Smooth muscle cell (in vitro differentiated cells): ENCODE results near the gene OR1N1. TPM values are rescaled to one million over a fixed set of nuclear protein-coding genes. Genes with fewer than 3 reads are reported as not detected.

Experiments used
- DNase-seq: peaks from one replicate; lab custom pipeline; 2025; ENCODE audit not compliant: unreplicated experiment; lab: John Stamatoyannopoulos, UW
- H2AFZ ChIP-seq: fragments of 200-600 bp; sonication (generic); 2 replicates; pipeline ENCODE4 v1.6.0; 2016; ENCODE audit warnings: antibody characterized with exemption, low read depth, mild to moderate bottlenecking
- H3F3A ChIP-seq: fragments of 200-600 bp; sonication (generic); 2 replicates; pipeline ENCODE4 v1.6.0; 2017; ENCODE audit warnings: antibody characterized with exemption, low read depth
- H3K27ac ChIP-seq: fragments of 200-600 bp; sonication (generic); 2 replicates; pipeline ENCODE4 v1.5.1; 2016; ENCODE audit warnings: low read depth, mild to moderate bottlenecking
- H3K27me3 ChIP-seq: fragments of 200-600 bp; sonication (generic); 2 replicates; pipeline ENCODE4 v1.6.1; 2016; ENCODE audit warnings: low read depth, mild to moderate bottlenecking
- H3K36me3 ChIP-seq: fragments of 200-600 bp; sonication (generic); 2 replicates; pipeline ENCODE4 v1.5.1; 2016; ENCODE audit warnings: low read depth
- H3K4me1 ChIP-seq: fragments of 200-600 bp; sonication (generic); 2 replicates; pipeline ENCODE4 v1.5.1; 2016; ENCODE audit warnings: low read depth
- H3K4me2 ChIP-seq: fragments of 200-600 bp; sonication (generic); 2 replicates; pipeline ENCODE4 v1.6.0; 2016; ENCODE audit warnings: mild to moderate bottlenecking
- H3K4me3 ChIP-seq: fragments of 200-600 bp; sonication (generic); 2 replicates; pipeline ENCODE4 v1.5.1; 2016; ENCODE audit warnings: mild to moderate bottlenecking
- H3K79me2 ChIP-seq: fragments of 200-600 bp; sonication (generic); 2 replicates; pipeline ENCODE4 v1.6.0; 2016; ENCODE audit warnings: low read depth, mild to moderate bottlenecking
- H3K9ac ChIP-seq: fragments of 200-600 bp; sonication (generic); 2 replicates; pipeline ENCODE4 v1.6.0; 2016; ENCODE audit warnings: low read depth
- H3K9me3 ChIP-seq: fragments of 200-600 bp; sonication (generic); replicated peaks from 2 replicates; pipeline ENCODE4 v1.5.1; 2016; ENCODE audit warnings: low read depth
- H4K20me1 ChIP-seq: fragments of 200-600 bp; sonication (generic); 2 replicates; pipeline ENCODE4 v1.6.0; 2016; ENCODE audit warnings: low read depth
- WGBS: methylation state at CpG from one replicate; pipeline ENCODE4 v1.1.7; 2016; ENCODE audit warnings: low lambda C conversion rate; 5-methylcytosine and 5-hydroxymethylcytosine counted together
- polyA plus RNA-seq: library from polyadenylated mRNA; unstranded; fragments of >200 nt; fragmentation: Nextera tagmentation; extraction: Ambion mirVana; gene quantifications from 2 replicates; pipeline ENCODE4 v1.2.1, GENCODE V29; 2016
- total RNA-seq: library from RNA; depleted of rRNA; stranded (reverse); fragments of >200 nt; gene quantifications from 2 replicates; pipeline ENCODE4 v1.2.3, GENCODE V29; 2014
- TF ChIP-seq, protein P1 (sequence below): fragments of 200-600 bp; sonication (generic); IDR thresholded peaks from 2 replicates; pipeline ENCODE4 v1.5.1; 2017; ENCODE audit warnings: borderline replicate concordance, mild to moderate bottlenecking, antibody characterized with exemption; ENCODE audit not compliant: insufficient read depth, poor library complexity, severe bottlenecking

OR1N1 gene
- total and polyA plus RNA-seq, 2 experiments from 2014 or later, result not detected

DNA sequence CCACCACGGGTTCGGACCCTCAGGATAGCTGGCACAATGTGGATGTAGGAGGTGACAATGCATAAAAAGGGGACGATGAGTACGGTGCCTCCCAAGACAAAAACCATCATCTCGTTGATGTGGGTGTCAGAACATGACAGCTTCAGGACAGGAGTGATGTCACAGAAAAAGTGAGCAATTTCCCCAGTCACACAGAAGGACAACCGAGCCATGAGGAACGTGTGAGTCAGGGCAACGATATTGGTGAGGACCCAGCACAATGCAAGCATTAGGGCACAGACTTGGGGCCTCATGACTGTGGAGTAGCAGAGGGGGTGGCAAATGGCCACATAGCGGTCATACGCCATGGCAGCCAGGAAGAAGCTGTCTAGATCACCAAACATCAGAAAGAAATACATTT is 491 bp downstream of the OR1N1 start:
- DNase-seq, result no peak
- no peaks in the 10 kb centered on the region for H3K79me2 ChIP-seq
- no peak overlapping the region for H3K27ac ChIP-seq
- no peak overlapping the region for H3K4me2 ChIP-seq
- no peaks in the 10 kb centered on the region for H4K20me1 ChIP-seq
- 73% methylated on average over 10 of the region's 10 CpGs for WGBS
- no peak overlapping the region for H3K9ac ChIP-seq
- TF ChIP-seq, protein P1, sequence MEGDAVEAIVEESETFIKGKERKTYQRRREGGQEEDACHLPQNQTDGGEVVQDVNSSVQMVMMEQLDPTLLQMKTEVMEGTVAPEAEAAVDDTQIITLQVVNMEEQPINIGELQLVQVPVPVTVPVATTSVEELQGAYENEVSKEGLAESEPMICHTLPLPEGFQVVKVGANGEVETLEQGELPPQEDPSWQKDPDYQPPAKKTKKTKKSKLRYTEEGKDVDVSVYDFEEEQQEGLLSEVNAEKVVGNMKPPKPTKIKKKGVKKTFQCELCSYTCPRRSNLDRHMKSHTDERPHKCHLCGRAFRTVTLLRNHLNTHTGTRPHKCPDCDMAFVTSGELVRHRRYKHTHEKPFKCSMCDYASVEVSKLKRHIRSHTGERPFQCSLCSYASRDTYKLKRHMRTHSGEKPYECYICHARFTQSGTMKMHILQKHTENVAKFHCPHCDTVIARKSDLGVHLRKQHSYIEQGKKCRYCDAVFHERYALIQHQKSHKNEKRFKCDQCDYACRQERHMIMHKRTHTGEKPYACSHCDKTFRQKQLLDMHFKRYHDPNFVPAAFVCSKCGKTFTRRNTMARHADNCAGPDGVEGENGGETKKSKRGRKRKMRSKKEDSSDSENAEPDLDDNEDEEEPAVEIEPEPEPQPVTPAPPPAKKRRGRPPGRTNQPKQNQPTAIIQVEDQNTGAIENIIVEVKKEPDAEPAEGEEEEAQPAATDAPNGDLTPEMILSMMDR, result no peak
- H3F3A ChIP-seq, result no peaks in the 10 kb centered on the region
- H2AFZ ChIP-seq, result no peak overlapping the region
- H3K4me1 ChIP-seq, result no peaks in the 10 kb centered on the region
- no peaks in the 10 kb centered on the region for H3K36me3 ChIP-seq
- H3K9me3 ChIP-seq, result peaks cover 5% of the 10 kb centered on the region
- no peak overlapping the region for H3K4me3 ChIP-seq
- no peaks in the 10 kb centered on the region for H3K27me3 ChIP-seq

- Histone ChIP-seq H3K4me2 (no peak overlapping the region), H3K27ac (no peak overlapping the region), H3F3A (no peaks in the 10 kb centered on the region), H2AFZ (no peak overlapping the region), H3K9me3 (peaks cover 4% of the 10 kb centered on the region), H3K4me1 (no peaks in the 10 kb centered on the region), H3K79me2 (no peaks in the 10 kb centered on the region), H4K20me1 (no peaks in the 10 kb centered on the region), H3K4me3 (no peak overlapping the region), H3K36me3 (no peaks in the 10 kb centered on the region), H3K9ac (no peak overlapping the region), H3K27me3 (no peaks in the 10 kb centered on the region)
- 94% methylated on average over 3 of the region's 3 CpGs for WGBS
- TF ChIP-seq, protein P1, result no peak
- DNase-seq, result no peak
Measured at GRCh38 chr9:122519376-122519775, 7.7 kb downstream of the OR1N1 start.

DNA sequence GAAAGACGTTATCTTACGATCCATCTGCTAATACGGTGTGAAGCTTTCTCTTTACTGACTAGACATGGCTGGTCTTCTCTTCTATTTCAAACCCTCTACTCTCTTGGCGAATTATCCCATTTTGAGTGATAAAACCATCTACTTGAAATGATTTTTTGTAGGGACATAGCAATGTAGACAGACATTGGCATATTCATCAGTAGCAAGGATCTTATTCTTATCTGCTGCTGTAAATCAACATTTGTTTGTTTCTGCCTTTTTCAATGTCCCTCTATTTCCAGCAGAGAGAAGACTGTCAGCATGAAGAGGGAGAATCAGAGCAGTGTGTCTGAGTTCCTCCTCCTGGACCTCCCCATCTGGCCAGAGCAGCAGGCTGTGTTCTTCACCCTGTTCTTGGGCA is 8.3 kb downstream of the OR1N1 start, which contains the start of gene OR1J4:
OR1J4 (plus strand) TSS at position 301 of the 400 bp plus-strand sequence; CDS start at position 301, 0 bp downstream.
- Histone ChIP-seq H3K4me2 (no peak within 1 kb of the TSS), H3K9me3 (peaks cover 4% of the 10 kb centered on the region), H3K36me3 (no peaks in the 10 kb centered on the region), H3K27ac (no peak within 1 kb of the TSS), H4K20me1 (no peaks in the 10 kb centered on the region), H3K9ac (no peak within 1 kb of the TSS), H3K4me3 (no peak within 1 kb of the TSS), H3F3A (no peaks in the 10 kb centered on the region), H3K79me2 (no peaks in the 10 kb centered on the region), H3K4me1 (no peaks in the 10 kb centered on the region), H2AFZ (no peak within 1 kb of the TSS), H3K27me3 (no peaks in the 10 kb centered on the region)
- TF ChIP-seq, protein P1, result no peak
- 71% methylated on average over 4 of the region's 4 CpGs for WGBS
- no peak for DNase-seq

DNA sequence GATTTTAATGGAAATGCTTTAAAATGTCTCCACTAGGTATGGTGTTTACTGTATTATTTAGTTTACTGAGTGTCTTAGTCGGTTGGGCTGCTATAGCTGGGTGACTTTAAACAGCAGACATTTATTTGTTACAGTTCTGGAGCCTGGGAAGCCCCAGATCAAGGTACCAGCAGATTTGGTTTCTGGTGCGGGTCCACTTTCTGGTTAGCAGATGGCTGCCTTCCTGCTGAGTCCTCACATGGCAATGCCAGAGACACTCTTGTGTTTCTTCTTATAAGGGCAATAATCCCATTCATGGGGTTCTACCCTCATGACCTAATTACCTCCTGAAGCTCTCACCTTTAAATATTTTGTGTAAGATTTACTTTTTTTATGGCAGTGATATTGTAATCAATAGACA is 8.9 kb downstream of the OR1N1 start:
- DNase-seq, result no peak
- Histone ChIP-seq H3K36me3 (no peaks in the 10 kb centered on the region), H3K4me1 (no peaks in the 10 kb centered on the region), H3K9ac (no peak overlapping the region), H3K27me3 (no peaks in the 10 kb centered on the region), H3K4me2 (no peak overlapping the region), H3K79me2 (no peaks in the 10 kb centered on the region), H2AFZ (no peak overlapping the region), H4K20me1 (no peaks in the 10 kb centered on the region), H3K27ac (no peak overlapping the region), H3F3A (no peaks in the 10 kb centered on the region), H3K4me3 (no peak overlapping the region), H3K9me3 (peaks cover 4% of the 10 kb centered on the region)
- 37% methylated on average over 2 of the region's 2 CpGs for WGBS
- TF ChIP-seq, protein P1, result no peak
